A549 treated with Mapracorat at 1 μM for 4 hours (cell line): ENCODE results near the gene GLOD4. TPM values are rescaled to one million over a fixed set of nuclear protein-coding genes. Genes with fewer than 3 reads are reported as not detected.

Experiments used
- total RNA-seq: library from RNA; stranded (reverse); fragments of 200-300 nt; extraction: Qiagen RNA extraction; gene quantifications from 5 replicates; pipeline ENCODE4 v1.2.3, GENCODE V29; 2022

Gene GLOD4
- 94.1 to 140 TPM (median 101 TPM) in 5 replicates for total RNA-seq

GRCh38 chr17:781805-782731, at the start of gene GLOD4, which contains the start of gene MRM3:
Gene GLOD4 (minus strand): TSS chr17:782280. CDS start chr17:782255, 25 bp downstream.
Gene MRM3 (plus strand): TSS chr17:782353. CDS start chr17:782379, 26 bp downstream.

GRCh38 chr17:752002-752619, 30.0 kb downstream of the GLOD4 start, which contains the start of gene GEMIN4:
Gene GEMIN4 (minus strand): TSS chr17:752264. CDS start chr17:752142, 122 bp downstream.

GRCh38 chr17:732067-732901, 49.8 kb downstream of the GLOD4 start, which contains the start of gene TLCD3A:
Gene TLCD3A (plus strand): TSS chr17:732596. CDS start chr17:732648, 52 bp downstream.

Other genes with a start within 250 kb of the GLOD4 start
- gene VPS53, start 67.4 kb downstream of the GLOD4 start, total RNA-seq: 20.9 to 33.1 TPM (median 27.5 TPM) in 5 replicates
- gene TLCD3A, start 49.7 kb downstream of the GLOD4 start, total RNA-seq: 56.2 to 61.9 TPM (median 60.6 TPM) in 5 replicates
- gene GEMIN4, start 30.0 kb downstream of the GLOD4 start, total RNA-seq: 47.9 to 59.8 TPM (median 56.5 TPM) in 5 replicates
- gene MRM3, start 73 bp upstream of the GLOD4 start, total RNA-seq: 40.2 to 46.1 TPM (median 43.3 TPM) in 5 replicates
- 20.8 to 28.0 TPM (median 23.9 TPM) in 5 replicates for gene NXN, start 197.5 kb upstream of the GLOD4 start, total RNA-seq
- gene TIMM22, start 214.8 kb upstream of the GLOD4 start, total RNA-seq: 26.9 to 30.0 TPM (median 29.3 TPM) in 5 replicates